Colonic mucosa (tissue), 4 donors: ENCODE results near the gene EEF1A2. TPM values are rescaled to one million over a fixed set of nuclear protein-coding genes. Genes with fewer than 3 reads are reported as not detected.

Experiments
- DNase-seq: peaks from one replicate; pipeline ENCODE4 v3.0.0-alpha.2; 2020
- H3K27ac ChIP-seq: fragments of 200-600 bp; one replicate; pipeline ENCODE4 v1.8.0; 2021
- H3K27me3 ChIP-seq: fragments of 200-600 bp; one replicate; pipeline ENCODE4 v1.8.0; 2021
- H3K36me3 ChIP-seq: fragments of 200-600 bp; one replicate; pipeline ENCODE4 v1.8.0; 2021
- H3K4me1 ChIP-seq: fragments of 200-600 bp; one replicate; pipeline ENCODE4 v1.8.0; 2021; ENCODE audit warnings: mild to moderate bottlenecking
- H3K4me3 ChIP-seq: fragments of 200-600 bp; one replicate; pipeline ENCODE4 v1.8.0; 2021
- H3K9ac ChIP-seq, 2 donors: one replicate each; pipeline ENCODE4 v1.7.0; 2013; ENCODE audit warnings: control low read depth in 2 of 2, low read depth in 2 of 2, low read length in 2 of 2
- H3K9me3 ChIP-seq: fragments of 200-600 bp; one replicate; pipeline ENCODE4 v1.8.0; 2021
- CTCF ChIP-seq: fragments of 200-600 bp; IDR thresholded peaks from one replicate; pipeline ENCODE4 v1.8.0; 2022; ENCODE audit warnings: antibody characterized with exemption, mild to moderate bottlenecking
- intact Hi-C: fragments of 100-400 bp; cut with DNase I; formaldehyde crosslinking; loops from one replicate; pipeline ENCODE4 v1.14.1; 2022
- total RNA-seq, 2 donors: library from RNA; stranded (reverse); fragmentation: NEBNext Ultra II Directional in 1 of 2; extraction: Animal tissue kit (Norgen Biotek cat#: 25700) in 1 of 2; gene quantifications; one replicate each; pipeline ENCODE4 v1.2.1, GENCODE V29; 2021
- donor health status: healthy.
- donor health status: DM: no; HTN: no; CAD: no.
- donor health status: DM: no; HTN: no; CAD: no.

The EEF1A2 gene
- total RNA-seq, 2 donors from 2014 or later: 1.5 to 3.2 TPM

- Histone ChIP-seq H3K4me3 (no peak overlapping the region), H3K4me1 (no peaks in the 10 kb centered on the region), H3K9ac (no peak overlapping the region), H3K27me3 (no peaks in the 10 kb centered on the region), H3K36me3 (no peaks in the 10 kb centered on the region), H3K9me3 (no peaks in the 10 kb centered on the region), H3K27ac (no peak overlapping the region)
- no peak for TF ChIP-seq CTCF
- intact Hi-C loops: no loop called here
- DNase-seq: no peak
Observed at GRCh38 chr20:63461104-63461763, 37.6 kb downstream of the EEF1A2 start.

GRCh38 chr20:63459070-63459380 lies 39.9 kb downstream of the EEF1A2 start:
- Histone ChIP-seq H3K36me3 (no peaks in the 10 kb centered on the region), H3K4me1 (no peaks in the 10 kb centered on the region), H3K4me3 (no peak overlapping the region), H3K27ac (no peak overlapping the region), H3K9ac (no peak overlapping the region), H3K9me3 (no peaks in the 10 kb centered on the region), H3K27me3 (no peaks in the 10 kb centered on the region)
- intact Hi-C loops: no loop called here
- no peak for DNase-seq
- no peak for TF ChIP-seq CTCF

GRCh38 chr20:63458170-63459069 lies 40.5 kb downstream of the EEF1A2 start:
- no peak for DNase-seq
- no peaks in the 10 kb centered on the region for H3K27me3 ChIP-seq
- H3K4me1 ChIP-seq: no peaks in the 10 kb centered on the region
- H3K9ac ChIP-seq: no peak overlapping the region
- intact Hi-C loops: no loop called here
- no peak overlapping the region for H3K27ac ChIP-seq
- no peaks in the 10 kb centered on the region for H3K36me3 ChIP-seq
- no peak overlapping the region for H3K4me3 ChIP-seq
- no peak for TF ChIP-seq CTCF
- H3K9me3 ChIP-seq: no peaks in the 10 kb centered on the region

GRCh38 chr20:63457737-63458136 lies 41.1 kb downstream of the EEF1A2 start:
- Histone ChIP-seq H3K9me3 (no peaks in the 10 kb centered on the region), H3K27me3 (no peaks in the 10 kb centered on the region), H3K4me1 (no peaks in the 10 kb centered on the region), H3K27ac (no peak overlapping the region), H3K36me3 (no peaks in the 10 kb centered on the region), H3K4me3 (no peak overlapping the region), H3K9ac (no peak overlapping the region)
- DNase-seq: no peak
- intact Hi-C loops: no loop called here
- no peak for TF ChIP-seq CTCF

- Histone ChIP-seq H3K4me1 (no peaks in the 10 kb centered on the region), H3K4me3 (no peak overlapping the region), H3K9ac (no peak overlapping the region), H3K9me3 (no peaks in the 10 kb centered on the region), H3K27me3 (no peaks in the 10 kb centered on the region), H3K36me3 (no peaks in the 10 kb centered on the region), H3K27ac (no peak overlapping the region)
- no peak for TF ChIP-seq CTCF
- DNase-seq: no peak
- intact Hi-C loops: no loop called here
Observed at GRCh38 chr20:63456429-63457284, 42.2 kb downstream of the EEF1A2 start.
